GM21528 (cell line): ENCODE results near the gene TMEM266.

ENCODE experiments used
- ATAC-seq: cut with Tn5 transposase; IDR thresholded peaks from one replicate; pipeline ENCODE4 v1.9.1; 2021; ENCODE audit warnings: mild to moderate bottlenecking, moderate library complexity; ENCODE audit not compliant: unreplicated experiment, low FRiP score

TMEM266 gene

GRCh38 chr15:76178296-76179000 is 118.7 kb downstream of the TMEM266 start:
- ATAC-seq: no peak

DNA sequence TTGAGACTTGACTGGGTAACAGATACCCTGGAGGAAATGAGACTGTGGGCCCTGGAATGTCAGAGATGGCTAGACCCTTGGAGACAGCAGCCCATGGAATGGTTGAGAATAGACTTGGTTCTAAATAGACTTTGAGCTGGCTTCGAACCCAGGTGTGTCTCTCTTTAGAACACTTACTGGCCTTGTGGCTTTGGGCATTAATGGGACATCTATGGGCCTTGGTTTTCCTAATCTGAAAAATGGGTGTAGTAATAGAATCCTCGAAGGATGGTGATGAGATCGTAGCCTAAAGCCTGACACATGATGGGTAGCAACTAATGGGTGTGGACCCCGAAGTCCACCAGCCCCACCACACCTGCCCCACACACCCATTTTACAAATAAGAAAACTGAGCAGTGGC is 119.2 kb downstream of the TMEM266 start:
- no peak for ATAC-seq

- no peak for ATAC-seq
Observed at GRCh38 chr15:76180321-76180720, 120.5 kb downstream of the TMEM266 start.

GRCh38 chr15:76181705-76182107 is 121.9 kb downstream of the TMEM266 start:
- ATAC-seq: peak; percentile 72

DNA sequence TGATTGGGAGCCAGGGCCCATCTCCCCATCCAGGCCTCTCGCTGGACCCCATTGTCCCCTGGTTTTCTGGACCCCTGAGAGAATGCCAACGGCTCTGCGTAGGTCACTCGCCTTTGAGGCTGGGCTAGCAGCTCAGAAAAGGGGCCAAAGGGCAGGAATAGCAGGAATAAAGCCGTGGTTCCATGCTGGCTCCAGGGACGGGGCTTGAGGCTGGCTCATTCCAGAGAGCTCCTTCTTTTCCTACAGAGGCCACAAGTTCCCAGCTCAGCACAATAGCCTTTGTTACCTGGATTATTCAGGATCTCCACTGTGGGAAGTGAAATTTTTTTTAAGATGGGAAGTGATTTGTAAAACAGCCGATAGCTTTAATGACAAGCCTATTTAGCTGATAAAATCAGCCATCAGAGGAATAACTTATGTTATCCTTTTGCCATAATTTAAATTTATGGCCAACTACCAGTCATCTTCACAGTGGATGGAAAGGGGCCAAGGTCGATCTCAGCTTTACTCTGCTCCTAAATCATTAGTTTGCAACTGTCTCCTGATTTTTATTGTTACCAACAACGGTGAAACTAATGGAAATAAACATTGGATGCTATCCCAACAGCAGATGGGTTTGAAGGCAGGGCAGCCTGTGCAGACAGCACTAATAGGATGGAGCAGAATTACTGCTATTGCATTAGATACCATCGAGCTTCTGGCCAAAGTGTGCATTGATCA is 124.3 kb downstream of the TMEM266 start:
- ATAC-seq: no peak

DNA sequence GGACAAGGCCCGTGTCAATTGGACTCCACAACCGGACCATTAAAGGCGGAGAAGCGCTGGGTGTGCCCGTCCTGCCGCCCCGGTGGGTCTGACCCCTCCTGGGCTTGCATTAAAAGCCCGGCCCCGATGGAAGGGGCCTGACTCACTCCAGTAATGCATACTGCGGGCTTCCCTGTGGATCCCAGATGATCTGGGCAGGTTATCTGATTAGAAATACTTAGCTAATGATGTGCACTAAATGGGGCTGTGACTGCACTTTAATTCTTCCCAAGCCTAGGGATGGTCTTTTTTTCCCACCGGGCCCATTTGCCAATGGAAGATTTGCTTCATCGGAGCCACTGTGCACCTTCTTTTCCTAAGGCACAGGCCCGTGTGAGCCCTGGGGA is 124.9 kb downstream of the TMEM266 start:
- no peak for ATAC-seq

GRCh38 chr15:76185716-76186115 is 125.9 kb downstream of the TMEM266 start:
- ATAC-seq: no peak

DNA sequence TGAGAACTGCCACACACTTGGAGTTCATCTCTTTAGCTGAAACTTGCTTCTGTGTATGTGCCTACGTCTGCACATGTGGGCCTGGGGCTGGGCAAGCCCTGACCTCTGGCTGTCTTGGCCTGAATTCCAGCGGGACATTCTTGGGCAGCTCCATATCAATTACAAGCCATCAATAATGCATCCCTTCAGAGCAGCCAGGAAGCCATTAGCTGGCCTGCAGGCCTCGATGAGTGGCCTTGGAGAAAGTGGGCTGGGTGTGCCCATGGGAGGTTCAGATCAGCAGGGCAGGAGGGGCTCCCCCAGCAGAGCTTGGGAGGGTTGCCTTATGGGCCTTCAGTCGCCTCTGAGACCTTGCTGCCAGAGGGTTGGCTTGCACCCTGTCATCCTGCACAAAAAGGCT is 127.4 kb downstream of the TMEM266 start:
- ATAC-seq: no peak

GRCh38 chr15:76189106-76189505 is 129.3 kb downstream of the TMEM266 start:
- ATAC-seq: no peak

GRCh38 chr15:76190070-76190564 is 130.3 kb downstream of the TMEM266 start:
- no peak for ATAC-seq

- ATAC-seq: peak; percentile 83
Observed at GRCh38 chr15:76190751-76191538, 131.2 kb downstream of the TMEM266 start.

DNA sequence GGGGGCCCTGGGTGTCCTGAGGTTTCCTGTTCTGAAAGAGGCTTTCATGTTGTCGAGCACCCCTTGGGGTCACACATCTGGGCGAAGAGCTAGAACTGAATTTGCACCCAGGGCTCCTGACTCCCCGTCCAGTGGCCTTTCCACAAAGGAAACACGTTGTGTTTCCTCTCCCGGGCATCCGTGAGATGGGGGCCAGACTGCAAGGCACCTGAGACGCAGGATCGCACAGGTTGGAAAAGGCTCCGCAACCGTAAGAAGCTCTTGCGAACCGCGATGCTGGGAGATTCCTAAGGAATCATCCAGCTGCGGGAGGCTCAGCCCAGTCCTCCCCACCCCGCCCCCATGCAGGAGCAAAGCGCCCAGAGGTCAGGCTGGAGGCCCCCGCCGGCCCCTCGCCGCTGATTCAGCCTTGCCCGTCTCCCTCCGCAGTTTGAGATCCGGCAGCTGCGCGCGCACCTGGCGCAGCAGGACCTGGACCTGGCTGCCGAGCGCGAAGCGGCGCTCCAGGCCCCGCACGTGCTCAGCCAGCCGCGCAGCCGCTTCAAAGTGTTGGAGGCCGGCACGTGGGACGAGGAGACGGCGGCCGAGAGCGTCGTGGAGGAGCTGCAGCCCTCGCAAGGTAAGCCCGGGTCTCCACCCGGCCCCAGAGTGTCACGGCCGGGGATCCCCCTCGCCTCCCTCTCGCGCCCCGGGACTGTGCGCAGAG is 131.9 kb downstream of the TMEM266 start:
- ATAC-seq: no peak

DNA sequence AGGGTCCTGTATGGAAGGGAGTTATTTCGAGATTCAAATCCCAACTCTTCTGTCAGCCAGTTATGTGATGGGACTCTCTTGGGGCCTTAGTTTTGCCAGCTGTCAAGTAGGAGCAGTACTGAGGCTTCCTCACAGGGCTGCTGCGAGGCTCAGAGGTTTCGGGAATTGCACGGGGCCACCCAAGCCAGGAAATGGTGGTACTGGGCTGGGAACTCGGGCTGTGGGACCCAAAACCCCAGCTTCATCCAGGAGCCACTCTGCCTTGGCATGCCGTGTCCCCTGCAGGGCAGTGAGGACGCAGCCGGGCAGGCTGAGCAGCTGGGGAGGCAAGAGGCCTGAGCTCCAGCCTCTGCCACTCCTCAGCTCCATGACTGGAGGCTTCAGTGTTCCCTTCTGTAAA is 132.9 kb downstream of the TMEM266 start:
- ATAC-seq: no peak

DNA sequence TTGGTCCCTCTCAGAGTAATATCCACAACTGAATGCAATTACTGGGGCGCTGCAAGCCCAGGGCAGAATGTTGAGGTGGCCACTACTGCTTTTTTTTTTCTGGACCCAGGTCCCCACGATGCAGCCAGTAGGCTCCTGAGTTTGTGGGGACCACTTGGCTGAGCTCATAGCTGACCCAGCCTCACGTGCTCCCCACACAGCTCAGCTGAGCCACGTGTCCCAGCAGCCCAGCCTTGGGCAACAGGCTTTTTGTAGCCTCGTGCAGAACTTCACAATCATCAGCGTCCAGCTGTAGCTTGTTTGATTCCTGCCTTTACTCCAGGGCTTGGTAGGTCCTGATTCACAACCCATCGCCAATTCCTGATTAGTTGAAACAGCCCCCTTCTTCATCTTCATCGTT is 134.1 kb downstream of the TMEM266 start:
- ATAC-seq: no peak

GRCh38 chr15:76195506-76196268 is 135.9 kb downstream of the TMEM266 start:
- no peak for ATAC-seq

- ATAC-seq: no peak
Observed at GRCh38 chr15:76196269-76197231, 136.8 kb downstream of the TMEM266 start.

DNA sequence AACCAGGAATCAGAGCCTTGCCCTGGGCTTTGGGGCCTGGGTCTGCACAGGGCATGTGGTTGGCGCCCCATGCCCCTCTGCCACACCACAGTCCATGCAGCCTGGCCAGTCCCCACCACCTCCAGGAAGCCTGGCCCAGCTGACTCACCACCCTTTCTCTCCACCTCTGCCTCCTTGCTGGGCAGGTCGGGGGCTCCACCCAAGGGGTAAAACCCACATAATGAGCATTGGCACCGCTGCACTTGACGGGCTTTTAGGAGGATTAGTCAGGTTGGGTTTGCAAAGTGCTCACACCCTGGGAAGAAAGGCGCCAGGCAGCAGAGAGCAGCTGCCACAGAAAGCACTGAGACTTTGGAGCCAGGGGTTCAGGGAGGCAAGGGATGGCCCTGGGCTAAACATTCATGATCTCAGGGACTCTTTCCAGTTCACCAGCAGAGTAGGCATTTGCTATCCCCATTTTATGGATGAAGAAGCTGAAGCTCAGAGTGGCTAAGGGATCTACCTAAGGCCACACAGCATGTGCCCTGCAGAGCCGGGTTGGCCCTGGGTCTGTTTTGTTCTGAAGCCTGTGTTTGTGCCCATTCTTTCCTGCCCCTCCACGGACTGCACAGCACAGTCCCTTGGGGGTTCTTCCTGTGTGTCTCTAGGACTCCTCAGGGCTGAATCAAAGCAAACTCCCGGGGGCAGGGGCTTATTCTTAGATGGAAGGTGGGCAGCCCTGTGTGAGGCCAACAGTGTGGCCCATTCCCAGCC is 138.1 kb downstream of the TMEM266 start:
- no peak for ATAC-seq

DNA sequence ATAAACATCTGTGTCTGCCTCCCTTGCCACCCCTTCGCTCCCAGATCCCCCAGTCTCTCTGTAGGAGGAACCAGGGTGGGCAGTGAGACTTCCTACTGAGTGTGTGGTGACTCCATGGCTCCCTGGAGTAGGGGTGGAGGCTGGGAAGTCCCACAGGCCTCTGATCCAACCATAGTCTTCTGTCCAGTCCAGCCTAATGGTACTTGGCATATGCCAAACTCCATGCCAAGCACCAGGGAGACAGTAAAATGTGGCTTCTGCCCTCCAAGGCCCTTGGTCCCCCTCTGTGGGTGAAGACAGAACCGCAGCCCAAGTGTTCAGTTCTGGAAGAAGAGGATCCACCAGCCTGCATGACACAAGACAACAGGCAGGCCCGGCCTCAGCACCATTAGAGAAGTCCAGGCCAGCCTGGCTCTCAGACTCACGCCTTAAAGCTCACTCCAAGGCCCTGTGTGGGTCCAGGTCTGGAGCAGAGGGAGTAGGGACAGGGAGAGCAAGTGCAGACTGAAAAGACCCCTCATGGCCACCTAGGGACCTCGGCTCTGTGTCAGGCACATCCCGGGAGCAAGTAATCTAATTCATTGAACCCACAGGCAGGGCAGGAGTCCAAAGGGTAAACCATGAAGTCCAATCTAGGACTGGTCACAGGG is 138.8 kb downstream of the TMEM266 start:
- ATAC-seq: no peak
